OCI-LY3 (cell line): Measurements from ENCODE around the gene EMID1.
"Not testable (repeated sequence)": the region's sequence is repeated elsewhere in the genome, so short reads cannot be mapped to it uniquely, and the experiment has no call there.

ENCODE experiments used
- H2AFZ ChIP-seq: fragments of 200-600, 300-600 bp; shearing (Covaris generic); 2 replicates; pipeline ENCODE4 v1.6.0; 2014; ENCODE audit warnings: antibody characterized with exemption, low read depth, low read length
- H3K27ac ChIP-seq: fragments of 200-600, 300-600 bp; sonication (generic); 2 replicates; pipeline ENCODE4 v1.5.1; 2014; ENCODE audit warnings: mild to moderate bottlenecking, low read length, moderate library complexity, mixed read lengths
- H3K27me3 ChIP-seq: fragments of 200-600, 300-600 bp; sonication (generic); 2 replicates; pipeline ENCODE4 v1.6.1; 2014; ENCODE audit warnings: low read depth, low read length, mixed read lengths
- H3K36me3 ChIP-seq: fragments of 200-600, 300-600 bp; sonication (generic); replicated peaks from 2 replicates; pipeline ENCODE3; 2014; ENCODE audit warnings: low read depth, low read length, mixed read lengths
- H3K4me1 ChIP-seq: fragments of 300-600, 200-600 bp; sonication (generic); 2 replicates; pipeline ENCODE4 v1.6.1; 2014; ENCODE audit warnings: low read length, mixed read lengths
- H3K4me2 ChIP-seq: fragments of 200-600, 300-600 bp; sonication (generic); 2 replicates; pipeline ENCODE4 v1.6.1; 2014; ENCODE audit warnings: low read length, mixed read lengths
- H3K4me3 ChIP-seq: fragments of 300-600, 200-600 bp; sonication (generic); 2 replicates; pipeline ENCODE4 v1.5.1; 2014; ENCODE audit warnings: antibody characterized with exemption, mild to moderate bottlenecking, low read length, moderate library complexity
- H3K79me2 ChIP-seq: fragments of 300-600, 200-600 bp; shearing (Covaris generic); 2 replicates; pipeline ENCODE4 v1.6.1; 2014; ENCODE audit warnings: mild to moderate bottlenecking, low read length, mixed read lengths
- H3K9ac ChIP-seq: fragments of 300-600, 200-600 bp; shearing (Covaris generic); 2 replicates; pipeline ENCODE4 v1.6.0; 2014; ENCODE audit warnings: mild to moderate bottlenecking, low read length, moderate library complexity
- H3K9me3 ChIP-seq: fragments of 200-600, 300-600 bp; shearing (Covaris generic); 2 replicates; pipeline ENCODE4 v1.6.1; 2014; ENCODE audit warnings: low read length, mixed read lengths; ENCODE audit not compliant: insufficient read depth
- H4K20me1 ChIP-seq: fragments of 200-600, 300-600 bp; sonication (generic); 2 replicates; pipeline ENCODE4 v1.6.1; 2016; ENCODE audit warnings: low read length, mixed read lengths; ENCODE audit not compliant: insufficient read depth
- EZH2phosphoT487 ChIP-seq: fragments of 200-600 bp; shearing (Covaris generic); IDR thresholded peaks from 2 replicates; pipeline ENCODE4 v1.6.1; 2018; ENCODE audit warnings: antibody characterized with exemption, mixed run types, low read depth
- TF ChIP-seq, protein P1 (sequence below): fragments of 200-600, 300-600 bp; sonication (generic); IDR thresholded peaks from 2 replicates; pipeline ENCODE4 v1.5.1; 2014; ENCODE audit warnings: antibody characterized with exemption, low read length, low read depth

The EMID1 gene

DNA sequence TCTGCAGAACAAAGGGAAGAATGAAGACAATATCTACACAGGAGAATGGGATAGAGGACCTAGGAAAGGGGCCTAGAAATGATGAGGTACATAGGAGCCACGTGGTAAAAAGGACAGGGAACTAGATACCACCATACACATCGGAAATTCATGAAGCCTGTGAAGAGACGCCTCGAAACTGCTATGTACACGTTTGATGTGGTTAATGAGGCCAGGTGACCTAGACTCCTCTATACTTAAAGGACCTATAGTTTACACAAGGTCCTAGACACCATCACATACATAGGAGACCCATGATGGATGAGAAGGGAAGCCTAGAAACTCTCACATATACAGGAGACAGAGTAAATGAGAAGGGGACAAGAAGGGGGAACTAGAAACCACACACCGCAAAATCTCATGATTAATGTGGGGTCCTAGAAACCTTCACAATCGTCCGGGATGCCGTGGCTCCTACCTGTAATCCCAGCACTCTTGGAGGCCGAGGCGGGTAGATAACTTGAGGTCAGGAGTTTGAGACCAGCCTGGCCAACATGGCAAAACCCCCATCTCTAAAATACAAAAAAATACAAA, 38.3 kb downstream of the EMID1 start:
- Histone ChIP-seq H3K36me3 (no peaks in the 10 kb centered on the region), H3K27me3 (peaks cover 31% of the 10 kb centered on the region), H3K79me2 (no peaks in the 10 kb centered on the region), H3K27ac (no peak overlapping the region), H3K9me3 (peaks cover 9% of the 10 kb centered on the region; the same call in 1 of the 2 replicates), H3K4me2 (no peak overlapping the region), H3K4me1 (peaks cover 5% of the 10 kb centered on the region; the same call in 1 of the 2 replicates), H3K9ac (no peak overlapping the region), H4K20me1 (no peaks in the 10 kb centered on the region), H2AFZ (no peak overlapping the region), H3K4me3 (no peak overlapping the region)
- TF ChIP-seq, protein P1, sequence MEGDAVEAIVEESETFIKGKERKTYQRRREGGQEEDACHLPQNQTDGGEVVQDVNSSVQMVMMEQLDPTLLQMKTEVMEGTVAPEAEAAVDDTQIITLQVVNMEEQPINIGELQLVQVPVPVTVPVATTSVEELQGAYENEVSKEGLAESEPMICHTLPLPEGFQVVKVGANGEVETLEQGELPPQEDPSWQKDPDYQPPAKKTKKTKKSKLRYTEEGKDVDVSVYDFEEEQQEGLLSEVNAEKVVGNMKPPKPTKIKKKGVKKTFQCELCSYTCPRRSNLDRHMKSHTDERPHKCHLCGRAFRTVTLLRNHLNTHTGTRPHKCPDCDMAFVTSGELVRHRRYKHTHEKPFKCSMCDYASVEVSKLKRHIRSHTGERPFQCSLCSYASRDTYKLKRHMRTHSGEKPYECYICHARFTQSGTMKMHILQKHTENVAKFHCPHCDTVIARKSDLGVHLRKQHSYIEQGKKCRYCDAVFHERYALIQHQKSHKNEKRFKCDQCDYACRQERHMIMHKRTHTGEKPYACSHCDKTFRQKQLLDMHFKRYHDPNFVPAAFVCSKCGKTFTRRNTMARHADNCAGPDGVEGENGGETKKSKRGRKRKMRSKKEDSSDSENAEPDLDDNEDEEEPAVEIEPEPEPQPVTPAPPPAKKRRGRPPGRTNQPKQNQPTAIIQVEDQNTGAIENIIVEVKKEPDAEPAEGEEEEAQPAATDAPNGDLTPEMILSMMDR: no peak
- no peak for TF ChIP-seq EZH2phosphoT487

DNA sequence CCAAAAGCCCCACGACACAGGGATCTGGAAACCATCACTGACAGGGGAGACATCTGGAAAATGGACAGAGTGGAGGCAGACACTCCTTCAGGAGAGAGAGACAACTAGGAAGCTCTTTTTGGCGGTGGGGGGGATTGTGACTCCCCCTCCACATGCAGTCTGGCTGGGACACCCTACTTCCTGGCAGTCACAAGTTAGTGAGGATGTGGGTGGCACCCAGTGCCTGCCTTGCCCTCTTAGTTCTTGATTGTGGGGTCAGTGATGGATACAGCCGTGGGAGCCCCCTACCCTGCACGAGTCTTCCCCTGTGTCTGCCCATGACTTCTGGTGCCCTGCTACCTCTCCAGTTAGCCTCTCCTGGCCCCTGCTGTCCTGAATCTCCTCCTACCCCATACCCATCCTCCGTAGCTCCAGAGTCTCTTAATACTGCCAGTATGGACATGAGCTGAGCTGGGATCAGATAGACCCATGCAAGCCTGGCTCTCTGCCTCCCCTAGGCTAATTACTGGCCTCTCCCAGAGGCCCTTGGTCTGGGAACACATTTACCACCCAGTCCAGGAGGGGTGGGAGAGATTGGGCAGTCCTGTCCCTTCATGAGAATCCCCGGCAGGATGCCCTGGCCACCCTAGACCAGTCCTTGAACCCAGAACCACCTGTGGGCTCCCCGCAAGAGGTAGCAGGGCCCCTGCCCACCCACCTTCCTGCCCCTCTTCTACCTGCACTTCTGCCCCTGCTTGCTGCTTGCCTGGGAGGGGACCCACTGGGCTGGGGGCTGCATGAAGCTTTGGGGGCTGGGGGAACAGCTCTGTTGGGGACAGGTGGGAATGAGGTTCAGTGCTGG, 39.3 kb downstream of the EMID1 start:
- Histone ChIP-seq H3K27ac (no peak overlapping the region), H3K4me1 (peaks cover 5% of the 10 kb centered on the region; the same call in 1 of the 2 replicates), H2AFZ (peak overlapping the region; percentile 4; the same call in 1 of the 2 replicates), H3K79me2 (no peaks in the 10 kb centered on the region), H3K4me2 (no peak overlapping the region), H3K9me3 (0 out of 2 replicates have a peak, but pooled peaks cover 9% of the 10 kb centered on the region), H3K36me3 (no peaks in the 10 kb centered on the region), H3K9ac (no peak overlapping the region), H3K27me3 (peaks cover 31% of the 10 kb centered on the region), H4K20me1 (no peaks in the 10 kb centered on the region), H3K4me3 (no peak overlapping the region)
- TF ChIP-seq, protein P1: no peak
- no peak for TF ChIP-seq EZH2phosphoT487

DNA sequence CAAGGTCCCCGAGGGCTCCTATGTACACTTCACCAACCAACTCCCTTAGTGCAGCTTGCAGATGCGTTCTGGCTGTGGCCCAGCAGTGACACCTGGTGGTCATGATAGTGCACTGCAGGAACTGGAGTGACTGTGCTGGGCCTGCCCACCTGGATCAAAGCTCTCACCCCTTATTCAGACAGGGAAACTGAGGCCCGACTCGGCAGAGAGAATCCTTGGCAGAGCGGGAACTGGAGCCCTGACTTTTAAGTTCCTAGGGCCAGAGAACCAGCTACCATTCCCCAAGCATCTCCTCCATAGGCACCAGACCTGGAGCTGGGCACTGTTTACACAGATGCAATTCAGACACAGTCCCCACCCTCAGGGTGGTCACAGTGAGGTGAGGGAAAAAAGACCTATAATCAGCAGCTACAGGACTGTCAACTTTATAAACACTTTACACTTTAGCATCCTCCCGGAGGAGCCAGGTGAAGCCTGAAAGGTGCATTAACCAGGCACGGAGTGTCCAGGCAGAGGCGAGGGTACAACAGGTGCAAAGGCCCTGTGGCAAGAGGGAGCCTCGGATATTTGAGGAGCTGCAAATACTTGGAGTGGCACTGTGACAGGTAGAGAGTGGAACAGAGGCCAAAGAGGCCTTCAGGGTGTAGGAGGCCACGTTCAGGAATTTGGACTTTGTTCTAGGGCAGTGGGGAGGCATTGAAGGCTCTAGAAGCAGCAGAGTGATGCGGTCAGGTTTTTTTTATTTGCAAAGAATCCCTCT, 40.1 kb downstream of the EMID1 start:
- Histone ChIP-seq H3K27me3 (peaks cover 34% of the 10 kb centered on the region), H4K20me1 (no peaks in the 10 kb centered on the region), H3K27ac (no peak overlapping the region), H3K9ac (no peak overlapping the region), H3K79me2 (no peaks in the 10 kb centered on the region), H3K36me3 (no peaks in the 10 kb centered on the region), H3K4me3 (no peak overlapping the region), H3K4me2 (no peak overlapping the region), H3K4me1 (peaks cover 5% of the 10 kb centered on the region; the same call in 1 of the 2 replicates), H3K9me3 (0 out of 2 replicates have a peak, but pooled peaks cover 9% of the 10 kb centered on the region), H2AFZ (0 out of 2 replicates have a peak overlapping the region, but pooled peaks have one; percentile 4)
- TF ChIP-seq, protein P1: peak; percentile 95
- no peak for TF ChIP-seq EZH2phosphoT487

DNA sequence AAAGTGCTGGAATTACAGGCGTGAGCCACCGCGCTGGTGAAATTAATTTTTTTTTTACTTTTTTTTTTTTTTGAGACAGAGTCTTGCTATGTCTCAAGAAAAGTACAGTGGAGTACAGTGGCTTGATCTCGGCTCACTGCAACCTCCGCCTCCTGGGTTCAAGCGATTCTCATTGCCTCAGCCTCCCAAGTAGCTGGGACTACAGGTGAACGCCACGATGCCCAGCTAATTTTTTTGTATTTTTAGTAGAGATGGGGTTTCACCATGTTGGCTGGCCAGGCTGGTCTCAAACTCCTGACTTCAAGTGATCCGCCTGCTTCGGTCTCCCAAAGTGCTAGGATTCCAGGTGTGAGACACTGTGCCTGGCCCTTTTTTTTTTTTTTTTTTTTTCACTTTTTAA, 42.2 kb downstream of the EMID1 start:
- not testable (repeated sequence) for H3K9me3 ChIP-seq, H4K20me1 ChIP-seq, H3K36me3 ChIP-seq

More for the DNA sequence above, 42.2 kb downstream of the EMID1 start:
- not testable (repeated sequence) for H3K4me2 ChIP-seq, H3K79me2 ChIP-seq, H2AFZ ChIP-seq, H3K4me3 ChIP-seq, H3K9ac ChIP-seq, H3K27ac ChIP-seq, H3K4me1 ChIP-seq
- H3K27me3 ChIP-seq: peaks cover 21% of the 10 kb centered on the region
